Prostate gland (tissue), 2 donors: ENCODE results near the gene TJP3. TPM values are rescaled to one million over a fixed set of nuclear protein-coding genes. Genes with fewer than 3 reads are reported as not detected.

ENCODE experiments used
- DNase-seq: peaks from one replicate; pipeline ENCODE4 v3.0.0-alpha.2; 2019; ENCODE audit warnings: low spot score
- H3K27ac ChIP-seq, 2 donors: fragments of 200-600 bp; sonication (generic); 2 replicates each; pipeline ENCODE4 v1.5.1; 2017 to 2019
- H3K27me3 ChIP-seq: fragments of 200-600 bp; sonication (generic); replicated peaks from 2 replicates; pipeline ENCODE4 v1.5.1; 2019; ENCODE audit not compliant: insufficient read depth
- H3K36me3 ChIP-seq, 2 donors: fragments of 200-600 bp; sonication (generic); 1 replicate in 1 of 2; 2 replicates in 1 of 2; pipeline versions ENCODE4 v1.5.1 to v1.8.1; 2017 to 2019
- H3K4me1 ChIP-seq: fragments of 200-600 bp; sonication (generic); replicated peaks from 2 replicates; pipeline ENCODE4 v1.5.1; 2019
- H3K4me3 ChIP-seq, 2 donors: fragments of 200-600 bp; sonication (generic); 2 replicates each; pipeline ENCODE4 v1.5.1; 2017 to 2019
- H3K9me3 ChIP-seq: fragments of 200-600 bp; sonication (generic); 2 replicates; pipeline ENCODE4 v1.5.1; 2017
- CTCF ChIP-seq, 4 experiments: fragments of 200-600 bp in 2 of 4; fragments of 450-650 bp in 2 of 4; sonication (generic) in 2 of 4; IDR thresholded peaks; 1 replicate in 3 of 4; 2 replicates in 1 of 4; pipeline ENCODE4 v1.5.1; 2016 to 2019; ENCODE audit warnings: antibody characterized with exemption in 4 of 4, mild to moderate bottlenecking in 2 of 4, moderate library complexity in 2 of 4
- POLR2A ChIP-seq: fragments of 450-650 bp; IDR thresholded peaks from one replicate; pipeline ENCODE4 v1.6.1; 2016; ENCODE audit warnings: antibody characterized with exemption, mild to moderate bottlenecking
- POLR2AphosphoS5 ChIP-seq: sonication (generic); formaldehyde crosslinking; IDR thresholded peaks from one replicate; pipeline ENCODE4 v1.6.1; 2017; ENCODE audit warnings: antibody characterized with exemption
- WGBS: methylation state at CpG from one replicate; pipeline ENCODE4 v1.1.5; 2018; 5-methylcytosine and 5-hydroxymethylcytosine counted together
- intact Hi-C: fragments of 100-400 bp; cut with DNase I; formaldehyde crosslinking; loops from one replicate; pipeline ENCODE4 v1.14.2; 2022
- total RNA-seq, 2 donors: library from RNA; depleted of rRNA; stranded (reverse); fragments of >200 nt; gene quantifications; one replicate each; pipeline ENCODE4 v1.1.0, GENCODE V29; 2016

The TJP3 gene
- total RNA-seq, 2 donors from 2014 or later, result 14.6 to 17.8 TPM

- no peaks in the 10 kb centered on the region for H3K9me3 ChIP-seq
- no peaks in the 10 kb centered on the region for H3K27me3 ChIP-seq
- no peak for DNase-seq
- no peak overlapping the region for H3K4me3 ChIP-seq
- intact Hi-C loops, result no loop called here
- TF ChIP-seq POLR2A (no peak), POLR2AphosphoS5 (no peak)
- H3K4me1 ChIP-seq, result no peaks in the 10 kb centered on the region
- H3K27ac ChIP-seq, result no peak overlapping the region
- H3K36me3 ChIP-seq, result no peaks in the 10 kb centered on the region
- WGBS, result 88% methylated on average over 12 of the region's 12 CpGs
These were observed 29.0 kb upstream of the TJP3 start for GRCh38 chr19:3679138-3679537.

GRCh38 chr19:3679581-3679980 is 28.6 kb upstream of the TJP3 start:
- WGBS, result 95% methylated on average over 13 of the region's 13 CpGs
- no peak overlapping the region for H3K4me3 ChIP-seq
- no peaks in the 10 kb centered on the region for H3K36me3 ChIP-seq
- intact Hi-C loops, result no loop called here
- no peak for DNase-seq
- no peaks in the 10 kb centered on the region for H3K9me3 ChIP-seq
- TF ChIP-seq POLR2A (no peak), POLR2AphosphoS5 (no peak), CTCF (IDR thresholded peaks at IDR 0.05) (no peak)
- H3K27ac ChIP-seq, result no peak overlapping the region
- no peaks in the 10 kb centered on the region for H3K27me3 ChIP-seq
- no peaks in the 10 kb centered on the region for H3K4me1 ChIP-seq

GRCh38 chr19:3680939-3681338 is 27.2 kb upstream of the TJP3 start:
- 90% methylated on average over 12 of the region's 12 CpGs for WGBS
- Histone ChIP-seq H3K9me3 (no peaks in the 10 kb centered on the region), H3K4me3 (no peak overlapping the region), H3K27me3 (no peaks in the 10 kb centered on the region), H3K36me3 (no peaks in the 10 kb centered on the region), H3K4me1 (no peaks in the 10 kb centered on the region), H3K27ac (no peak overlapping the region)
- TF ChIP-seq POLR2AphosphoS5 (no peak), CTCF (IDR thresholded peaks at IDR 0.05) (no peak), POLR2A (no peak)
- intact Hi-C loops, result no loop called here
- no peak for DNase-seq

GRCh38 chr19:3682286-3682685 is 25.9 kb upstream of the TJP3 start:
- peak overlapping the region in 1 of 2 donors; percentile 58 for H3K27ac ChIP-seq
- DNase-seq, result no peak
- H3K36me3 ChIP-seq, result no peaks in the 10 kb centered on the region
- H3K9me3 ChIP-seq, result no peaks in the 10 kb centered on the region
- peaks cover 4% of the 10 kb centered on the region for H3K4me1 ChIP-seq
- no peaks in the 10 kb centered on the region for H3K27me3 ChIP-seq
- TF ChIP-seq POLR2A (no peak), POLR2AphosphoS5 (no peak), CTCF (IDR thresholded peaks at IDR 0.05) (no peak)
- 96% methylated on average over 10 of the region's 10 CpGs for WGBS
- no peak overlapping the region for H3K4me3 ChIP-seq
- intact Hi-C loops, result no loop called here

- peak overlapping the region in 1 of 2 donors; percentile 58 for H3K27ac ChIP-seq
- H3K36me3 ChIP-seq, result no peaks in the 10 kb centered on the region
- intact Hi-C loops, result no loop called here
- no peaks in the 10 kb centered on the region for H3K9me3 ChIP-seq
- WGBS, result 71% methylated on average over 17 of the region's 17 CpGs
- H3K4me3 ChIP-seq, result no peak overlapping the region
- DNase-seq, result no peak
- no peaks in the 10 kb centered on the region for H3K27me3 ChIP-seq
- peaks cover 4% of the 10 kb centered on the region for H3K4me1 ChIP-seq
- TF ChIP-seq CTCF (IDR thresholded peaks at IDR 0.05), result no peak
- TF ChIP-seq POLR2AphosphoS5, result no peak
- no peak for TF ChIP-seq POLR2A
These were observed 25.3 kb upstream of the TJP3 start for GRCh38 chr19:3682741-3683404.
